Measurements from ENCODE around the gene CDC14A. TPM values are rescaled to one million over a fixed set of nuclear protein-coding genes. Genes with fewer than 3 reads are reported as not detected.
"Not testable (repeated sequence)": the region's sequence is repeated elsewhere in the genome, so short reads cannot be mapped to it uniquely, and the experiment has no call there.

CDC14A gene, protein sequence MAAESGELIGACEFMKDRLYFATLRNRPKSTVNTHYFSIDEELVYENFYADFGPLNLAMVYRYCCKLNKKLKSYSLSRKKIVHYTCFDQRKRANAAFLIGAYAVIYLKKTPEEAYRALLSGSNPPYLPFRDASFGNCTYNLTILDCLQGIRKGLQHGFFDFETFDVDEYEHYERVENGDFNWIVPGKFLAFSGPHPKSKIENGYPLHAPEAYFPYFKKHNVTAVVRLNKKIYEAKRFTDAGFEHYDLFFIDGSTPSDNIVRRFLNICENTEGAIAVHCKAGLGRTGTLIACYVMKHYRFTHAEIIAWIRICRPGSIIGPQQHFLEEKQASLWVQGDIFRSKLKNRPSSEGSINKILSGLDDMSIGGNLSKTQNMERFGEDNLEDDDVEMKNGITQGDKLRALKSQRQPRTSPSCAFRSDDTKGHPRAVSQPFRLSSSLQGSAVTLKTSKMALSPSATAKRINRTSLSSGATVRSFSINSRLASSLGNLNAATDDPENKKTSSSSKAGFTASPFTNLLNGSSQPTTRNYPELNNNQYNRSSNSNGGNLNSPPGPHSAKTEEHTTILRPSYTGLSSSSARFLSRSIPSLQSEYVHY
- 5.3 and 6.4 TPM in 2 replicates for total RNA-seq

DNA sequence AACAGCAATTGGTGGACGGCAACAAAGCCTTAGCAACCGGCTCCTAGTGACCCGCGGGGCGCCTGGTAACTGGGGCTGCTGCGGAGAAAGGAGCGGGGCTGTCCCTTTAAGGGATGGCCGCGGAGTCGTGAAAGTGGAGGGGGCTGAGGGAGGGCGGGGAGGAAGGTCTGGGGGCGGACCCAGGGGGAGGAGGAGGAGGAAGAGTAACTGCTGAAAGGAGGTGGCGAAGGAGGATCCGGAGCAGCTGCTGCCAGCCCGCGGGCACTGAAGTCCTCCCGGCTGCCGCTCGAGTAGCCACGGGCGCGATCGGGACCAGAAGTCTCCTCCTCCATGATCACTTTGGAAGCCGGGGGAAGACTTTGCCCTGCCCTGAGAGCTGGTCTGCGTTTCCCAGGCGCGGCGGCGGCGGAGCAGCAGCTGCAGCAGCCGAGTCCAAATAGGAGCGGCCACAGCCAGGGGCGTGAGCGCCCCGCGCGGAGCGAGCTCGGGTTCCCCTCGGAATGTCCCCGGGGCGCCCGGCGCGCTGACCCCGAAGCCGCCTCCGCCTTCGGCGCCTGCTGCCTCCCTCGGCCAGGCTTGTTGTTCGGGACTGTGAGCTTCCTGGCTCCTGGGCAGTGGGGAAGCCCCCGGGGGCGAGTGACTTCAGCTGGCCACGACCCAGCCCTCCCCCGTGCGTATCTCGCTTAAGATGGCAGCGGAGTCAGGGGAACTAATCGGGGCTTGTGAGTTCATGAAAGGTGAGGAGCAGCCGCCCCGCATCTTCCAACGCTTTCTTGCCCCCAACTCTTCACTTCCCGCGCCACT, at the start of gene CDC14A:
TSS of gene CDC14A (plus strand) at position 240 of the 804 bp plus-strand sequence. CDS start at position 689, 449 bp downstream.
- DNase-seq (ENCODE audit: low read depth in 2 of 2), result peak; percentile 74 to 97

DNA sequence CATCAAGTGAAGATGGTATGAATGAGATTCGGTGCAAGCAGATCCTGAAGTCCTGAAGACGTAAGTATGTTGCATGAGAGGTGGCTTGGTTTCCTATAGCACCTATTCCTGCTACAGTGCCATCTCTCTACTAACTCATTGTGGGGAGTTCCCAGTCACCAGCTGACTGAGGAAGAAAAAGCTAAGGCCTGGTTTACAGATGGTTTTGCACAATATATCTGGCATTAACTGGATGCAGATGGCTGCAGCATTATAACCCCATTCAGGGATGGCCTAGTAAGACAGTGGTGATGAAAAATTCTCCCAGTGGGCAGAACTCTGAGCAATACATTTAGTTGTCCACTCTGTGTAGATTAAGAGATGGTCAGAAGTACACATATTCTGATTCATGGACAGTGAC, 49.6 kb upstream of the CDC14A start:
- DNase-seq (ENCODE audit: low read depth in 2 of 2), result no peak

DNA sequence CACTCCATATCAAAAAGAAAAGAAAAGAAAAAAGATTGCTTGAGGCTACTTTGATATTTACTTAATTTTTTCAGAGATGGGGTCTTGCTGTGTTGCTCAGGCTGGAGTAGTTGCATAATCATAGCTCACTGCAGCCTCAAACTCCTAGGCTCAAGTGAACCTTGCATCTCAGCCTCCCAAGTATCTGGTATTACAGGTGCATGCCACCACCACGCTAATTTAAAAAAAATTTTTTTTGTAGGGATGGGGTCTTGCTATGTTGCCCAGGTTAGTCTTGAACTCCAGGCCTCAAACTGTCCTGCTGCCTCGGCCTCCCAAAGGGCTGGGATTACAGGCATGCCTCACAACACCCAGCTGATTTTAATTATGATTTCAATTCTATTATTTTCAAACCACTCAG, 48.1 kb upstream of the CDC14A start:
- DNase-seq (ENCODE audit: low read depth in 2 of 2), result no peak

DNA sequence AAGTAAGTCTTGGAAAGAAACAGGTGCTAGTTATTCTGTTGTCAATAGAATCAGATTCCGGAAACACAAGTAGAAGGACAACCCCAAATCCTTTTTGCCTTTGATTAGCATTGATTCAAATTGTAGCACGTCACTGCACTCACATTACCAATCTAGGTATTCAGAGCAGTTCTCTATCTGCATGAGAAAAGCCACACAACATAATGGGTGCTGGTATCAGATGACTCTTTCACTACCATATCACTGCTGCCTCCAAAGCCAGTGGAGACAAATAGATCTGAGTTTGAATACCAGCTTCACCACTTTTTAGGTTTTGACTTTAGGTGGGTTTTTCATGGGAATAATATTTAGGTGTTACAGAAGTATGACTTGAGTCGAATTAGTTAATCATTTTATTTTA, 47.4 kb upstream of the CDC14A start:
- DNase-seq (ENCODE audit: low read depth in 2 of 2), result no peak

DNA sequence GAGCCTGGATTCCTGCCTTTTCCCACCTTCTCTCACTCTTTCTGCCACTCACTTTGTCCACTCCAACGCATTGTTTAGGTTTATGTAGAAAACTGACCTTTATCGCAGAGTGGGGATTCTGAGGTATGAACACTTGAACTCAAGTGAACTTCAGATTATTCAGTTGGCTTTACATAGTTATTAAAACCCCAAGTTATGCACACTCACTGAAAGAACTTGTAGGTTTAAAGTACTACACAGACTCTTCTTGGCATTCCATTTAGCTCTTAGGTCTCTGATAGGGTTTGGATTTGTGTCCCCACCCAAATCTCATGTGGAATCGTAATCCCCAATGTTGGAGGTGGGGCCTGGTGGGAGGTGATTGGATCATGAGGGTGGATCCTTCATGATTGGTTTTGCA, 46.4 kb upstream of the CDC14A start:
- DNase-seq (ENCODE audit: low read depth in 2 of 2), result no peak

DNA sequence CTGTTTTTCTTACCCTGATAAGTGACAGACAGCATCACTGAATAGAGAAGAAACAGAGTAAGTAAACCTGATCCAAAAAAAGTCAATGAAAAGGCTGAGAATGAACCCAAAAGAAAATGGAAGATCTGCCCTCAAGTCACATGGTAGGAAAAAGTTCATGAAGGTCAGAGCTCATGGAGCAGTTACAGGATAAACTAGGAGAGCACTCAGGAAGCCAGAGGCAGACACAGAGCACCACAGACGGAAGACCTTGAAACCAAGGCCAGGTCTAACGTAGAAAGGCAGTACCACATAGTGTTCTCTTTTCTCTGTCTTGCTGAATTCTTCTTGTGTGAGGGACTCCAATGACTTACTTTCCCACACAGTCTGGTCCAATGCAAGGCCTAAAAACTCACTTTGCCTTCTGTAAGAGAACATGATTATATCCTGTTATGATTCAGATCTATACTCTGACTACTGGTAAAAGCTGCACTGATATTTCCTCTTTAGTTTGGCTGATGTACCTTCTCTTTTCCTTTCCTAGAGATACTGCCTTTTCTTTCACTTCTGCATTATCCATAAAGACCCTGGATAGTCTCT, 45.5 kb upstream of the CDC14A start:
- peak; percentile 11 to 64 for DNase-seq (ENCODE audit: low read depth in 2 of 2)

DNA sequence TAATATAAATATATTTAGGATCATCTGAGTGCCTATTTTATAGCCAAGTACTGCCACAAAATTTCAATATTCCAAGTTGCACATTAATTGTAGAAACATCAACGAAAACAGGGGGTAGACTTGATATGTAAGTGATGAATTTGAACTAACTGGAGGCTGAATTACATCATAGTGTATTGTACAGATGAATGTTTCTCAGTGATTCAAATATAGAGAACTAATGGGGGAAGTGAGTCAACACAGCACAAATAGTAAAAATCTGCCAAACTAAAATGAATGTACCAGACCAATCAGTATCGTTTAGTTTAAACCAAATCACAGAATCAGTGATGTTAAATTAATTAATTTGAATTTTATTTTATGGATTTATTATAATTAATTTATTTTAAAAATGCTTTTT, 43.5 kb upstream of the CDC14A start:
- peak; percentile 40 to 78 for DNase-seq (ENCODE audit: low read depth in 2 of 2)

DNA sequence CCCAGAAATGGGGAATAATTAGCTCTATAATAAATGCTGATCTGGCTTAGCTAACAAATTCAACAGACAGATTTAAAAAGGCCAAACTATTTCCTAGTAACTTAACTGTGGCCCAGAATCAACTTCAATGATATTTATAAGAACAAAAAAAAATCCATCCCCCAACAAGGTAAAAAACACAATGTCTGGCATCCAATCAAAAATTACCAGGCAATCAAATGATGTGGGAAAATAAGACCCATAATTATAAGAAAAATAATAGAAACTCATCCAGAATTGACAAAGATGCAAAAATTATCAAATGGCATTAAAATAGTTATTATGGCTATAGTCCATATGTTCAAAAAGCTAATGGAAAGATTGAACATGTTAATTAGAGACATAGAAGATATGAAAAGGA, 42.4 kb upstream of the CDC14A start:
- DNase-seq (ENCODE audit: low read depth in 2 of 2), result no peak

DNA sequence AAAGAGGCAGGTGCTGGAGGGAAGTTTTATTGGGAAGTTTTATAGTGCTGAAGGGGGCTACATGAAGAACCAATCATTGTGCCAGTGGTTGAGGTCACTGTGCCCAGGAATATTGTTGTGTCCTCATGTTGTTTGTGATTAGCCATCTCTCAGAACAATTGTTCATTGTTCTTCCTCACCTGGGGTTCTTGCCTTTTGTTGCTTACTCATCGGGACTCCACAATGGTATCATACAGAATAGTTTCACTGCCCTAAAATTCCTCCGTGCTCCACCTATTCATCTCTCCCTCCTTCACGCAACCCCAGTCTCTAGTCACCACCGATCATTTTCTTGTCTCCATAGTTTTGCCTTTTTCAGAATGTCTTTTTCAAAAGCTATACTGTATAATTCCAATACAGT, 38.9 kb upstream of the CDC14A start:
- peak in 1 of 2 donors; percentile 22 for DNase-seq (ENCODE audit: low read depth in 2 of 2)

DNA sequence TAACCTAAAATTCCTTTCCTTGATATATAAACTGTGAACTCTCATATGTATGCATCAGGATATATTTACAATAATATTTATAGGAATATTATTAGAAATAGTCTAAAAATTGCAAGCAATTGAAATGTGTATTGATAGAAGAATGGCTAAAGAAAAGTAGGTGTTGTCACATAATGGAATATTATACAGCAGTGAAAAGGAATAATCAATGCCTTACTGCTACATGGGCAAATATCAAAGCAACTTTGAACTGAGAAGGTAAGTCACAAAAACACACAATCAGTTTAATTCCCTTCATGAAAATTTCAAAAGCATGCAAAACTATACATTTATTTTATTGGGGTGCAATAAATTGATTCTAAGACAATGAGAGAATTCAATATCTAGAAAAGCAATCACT, 35.7 kb upstream of the CDC14A start:
- DNase-seq (ENCODE audit: low read depth in 2 of 2), result no peak

DNA sequence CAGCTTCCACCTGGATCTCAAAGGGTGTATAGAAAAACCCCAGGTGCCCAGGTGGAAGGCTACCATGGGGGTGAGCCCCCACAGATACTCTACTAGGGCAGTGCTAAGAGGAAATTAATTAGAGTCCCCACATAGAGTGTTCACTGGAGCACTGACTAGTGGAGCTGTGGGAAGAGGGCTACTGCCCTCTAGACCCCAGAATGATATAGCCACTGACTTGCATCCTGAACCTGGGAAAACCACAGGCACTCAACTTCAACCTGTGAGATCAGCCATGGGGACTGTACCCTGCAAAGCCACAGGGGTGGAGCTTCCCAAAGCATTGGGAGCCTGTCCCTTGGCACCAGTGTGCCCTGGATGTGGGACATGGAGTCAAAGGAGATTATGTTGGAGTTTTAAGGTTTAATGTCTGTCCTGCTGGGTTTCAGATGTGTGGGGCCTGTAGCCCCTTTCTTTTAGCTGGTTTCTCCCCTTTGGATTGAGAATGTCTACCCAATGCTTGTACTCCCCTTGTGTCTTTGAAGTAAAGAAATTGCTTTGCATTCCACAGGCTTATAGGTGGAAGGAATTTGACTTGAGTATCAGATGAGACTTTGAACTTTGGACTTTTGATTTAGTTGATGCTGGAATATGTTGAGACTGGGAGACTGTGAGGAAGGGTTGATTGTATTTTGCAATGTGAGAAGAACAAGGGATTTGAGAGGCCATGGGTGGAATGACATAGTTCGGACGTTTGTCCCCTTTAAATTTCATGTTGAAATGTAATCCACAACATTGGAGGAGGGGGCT, 31.8 kb upstream of the CDC14A start:
- no peak for DNase-seq (ENCODE audit: low read depth in 2 of 2)

DNA sequence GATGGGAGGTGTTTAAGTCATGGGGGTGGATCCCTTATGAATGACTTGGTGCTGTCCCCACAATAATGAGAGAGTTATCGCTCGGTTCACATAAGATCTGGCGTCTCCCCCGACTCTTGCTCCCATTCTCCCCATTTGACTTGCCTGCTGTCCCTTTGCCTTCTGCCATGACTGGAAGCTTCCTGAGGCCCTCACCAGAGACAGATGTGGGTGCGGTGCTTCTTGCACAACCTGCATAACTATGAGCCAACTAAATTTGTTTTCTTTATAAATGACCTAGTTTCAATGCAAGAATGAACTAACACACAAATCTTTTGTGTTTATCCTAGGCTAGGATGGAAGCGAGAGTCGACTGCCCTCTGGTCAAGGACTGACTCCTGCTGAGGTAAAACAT, 31.2 kb upstream of the CDC14A start:
- no peak for DNase-seq (ENCODE audit: low read depth in 2 of 2)

DNA sequence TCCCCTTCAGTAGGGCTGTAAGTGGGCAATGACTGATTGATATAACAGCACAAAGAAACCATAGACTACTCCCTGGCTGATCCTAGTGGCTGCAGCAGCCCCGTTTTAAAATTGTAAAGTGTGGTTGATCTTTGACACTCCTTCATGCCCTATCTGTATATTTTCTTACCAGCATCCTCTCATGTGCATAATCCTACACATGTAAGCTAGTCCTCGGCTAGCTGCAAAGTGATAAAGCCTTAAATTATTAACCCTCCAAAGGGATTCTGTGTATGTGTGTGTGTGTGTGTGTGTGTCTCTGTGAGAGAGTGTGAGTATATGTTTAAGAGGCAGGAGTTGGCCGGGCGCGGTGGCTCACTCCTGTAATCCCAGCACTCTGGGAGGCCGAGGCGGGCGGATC, 30.8 kb upstream of the CDC14A start:
- no peak for DNase-seq (ENCODE audit: low read depth in 2 of 2)

DNA sequence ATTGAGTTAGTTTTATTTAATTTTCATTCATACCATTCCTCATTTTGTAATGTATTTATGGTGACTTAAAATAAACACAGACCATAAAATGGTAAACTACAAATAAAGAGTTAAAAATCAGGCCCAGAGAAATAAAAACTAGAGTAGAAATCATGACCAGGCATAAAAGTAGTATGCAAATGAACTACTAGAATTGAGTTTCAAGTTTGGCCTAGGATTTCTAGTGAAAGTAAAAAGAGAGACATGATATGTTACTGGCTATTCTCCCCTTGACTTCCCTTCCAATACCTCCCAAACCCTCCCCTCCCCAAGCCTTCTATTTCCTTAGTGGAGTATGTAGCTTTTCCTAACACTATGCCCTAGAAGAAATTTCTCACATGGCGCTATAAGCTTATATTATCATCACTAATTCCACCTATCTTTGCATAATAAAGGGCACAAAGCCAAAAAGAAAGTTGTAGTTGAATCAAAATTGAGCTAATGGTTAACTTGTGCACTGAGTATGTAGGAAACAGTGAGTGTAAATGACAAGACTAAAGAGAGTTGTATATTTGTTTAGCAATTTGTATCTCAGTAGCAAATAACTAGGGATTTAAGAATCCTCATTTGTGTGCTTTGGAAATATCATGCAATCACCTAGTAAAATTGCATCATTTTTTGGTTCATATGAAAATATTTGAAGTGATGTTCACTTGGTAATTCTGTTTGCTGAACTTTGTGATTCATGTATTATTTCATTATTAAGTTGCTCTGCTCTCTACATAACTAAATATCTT, 29.7 kb upstream of the CDC14A start:
- no peak for DNase-seq (ENCODE audit: low read depth in 2 of 2)

DNA sequence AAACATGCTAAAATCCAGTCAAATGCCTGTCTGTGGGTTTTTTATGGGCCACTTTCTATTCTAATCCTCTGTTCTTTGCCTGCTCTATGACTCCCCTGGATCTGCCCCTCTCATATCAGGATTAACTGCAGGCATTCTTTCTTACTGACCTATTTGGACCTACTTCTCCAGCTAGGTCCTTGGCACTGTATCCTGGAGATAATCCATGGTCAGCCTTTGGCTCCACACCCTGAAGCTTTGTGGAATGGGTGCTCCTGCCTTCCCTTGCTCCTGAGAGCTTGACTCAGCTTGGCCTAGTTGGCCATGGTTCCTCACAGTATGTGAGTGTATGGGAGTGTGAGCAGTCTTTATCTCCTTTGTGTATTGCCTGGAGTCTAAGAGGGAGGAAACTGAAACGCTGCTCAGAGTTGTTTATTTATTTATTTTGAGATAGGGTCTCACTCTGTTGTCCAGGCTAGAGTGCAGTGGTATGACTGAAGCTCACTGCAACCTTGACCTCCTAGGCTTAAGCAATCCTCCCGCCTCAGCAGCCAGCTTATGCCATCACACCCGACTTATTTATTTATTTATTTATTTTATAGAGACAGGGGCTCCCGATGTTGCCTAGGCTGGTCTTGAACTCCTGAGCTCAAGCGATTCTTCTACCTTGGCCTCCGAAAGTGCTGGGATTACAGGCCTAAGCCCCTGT, 28.7 kb upstream of the CDC14A start:
- DNase-seq (ENCODE audit: low read depth in 2 of 2), result no peak

DNA sequence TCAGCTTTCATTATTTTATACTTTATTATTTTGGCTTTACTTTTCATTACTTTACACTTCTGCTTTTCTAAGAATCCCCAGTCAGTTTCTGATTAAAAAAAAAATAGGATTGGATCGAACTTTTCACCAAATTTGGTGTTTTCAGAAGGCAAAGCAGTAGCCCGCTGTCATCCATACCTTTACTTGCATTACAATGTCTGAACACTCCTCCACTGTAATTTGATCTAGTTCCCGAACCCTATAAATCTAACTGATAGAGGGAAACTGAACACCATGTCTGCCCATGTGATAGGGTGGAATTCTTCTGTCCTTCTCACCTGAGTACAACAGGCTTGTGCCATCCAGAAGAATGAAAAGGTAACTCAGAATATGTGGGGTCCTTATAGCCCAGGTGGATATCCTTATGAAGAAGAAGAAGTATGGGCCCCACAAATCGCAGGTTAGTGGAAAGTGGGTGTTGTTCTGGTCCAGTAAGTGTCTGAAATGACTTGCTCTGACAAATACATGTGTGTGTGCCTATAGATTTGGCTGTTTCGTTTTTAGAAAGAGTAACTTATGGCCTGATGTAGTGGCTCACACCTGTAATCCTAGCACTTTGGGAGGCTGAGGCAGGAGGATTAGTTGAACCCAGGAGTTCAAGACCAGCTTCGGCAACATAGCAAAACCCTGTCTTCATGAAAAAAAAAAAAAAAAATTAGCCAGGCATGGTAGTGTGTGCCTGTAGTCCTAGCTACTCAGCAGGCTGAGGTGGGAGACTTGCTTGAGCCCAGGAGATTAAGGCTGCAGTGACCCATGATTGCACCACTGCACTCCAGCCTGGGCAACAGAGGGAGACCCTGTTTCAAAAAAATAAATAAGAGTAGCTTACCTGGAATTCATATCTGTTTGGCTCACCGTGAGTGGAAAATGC, 26.6 kb upstream of the CDC14A start:
- no peak for DNase-seq (ENCODE audit: low read depth in 2 of 2)

DNA sequence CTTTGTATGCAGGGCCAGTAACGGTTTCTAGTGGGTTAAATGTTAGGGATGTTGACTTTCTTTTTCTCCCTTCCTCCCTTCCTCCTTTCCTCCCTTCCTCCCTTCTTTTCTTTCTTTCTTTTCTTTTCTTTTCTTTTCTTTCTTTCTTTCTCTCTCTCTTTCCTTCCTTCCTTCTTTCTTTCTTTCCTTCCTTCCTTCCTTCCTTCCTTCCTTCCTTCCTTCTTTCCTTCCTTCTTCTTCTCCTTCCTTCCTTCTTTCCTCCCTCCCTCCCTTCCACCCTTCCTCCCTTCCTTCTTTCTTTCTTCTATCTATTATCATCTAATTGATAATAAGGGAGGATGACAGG, 26.0 kb upstream of the CDC14A start:
- DNase-seq (ENCODE audit: low read depth in 2 of 2), result not testable (repeated sequence)

DNA sequence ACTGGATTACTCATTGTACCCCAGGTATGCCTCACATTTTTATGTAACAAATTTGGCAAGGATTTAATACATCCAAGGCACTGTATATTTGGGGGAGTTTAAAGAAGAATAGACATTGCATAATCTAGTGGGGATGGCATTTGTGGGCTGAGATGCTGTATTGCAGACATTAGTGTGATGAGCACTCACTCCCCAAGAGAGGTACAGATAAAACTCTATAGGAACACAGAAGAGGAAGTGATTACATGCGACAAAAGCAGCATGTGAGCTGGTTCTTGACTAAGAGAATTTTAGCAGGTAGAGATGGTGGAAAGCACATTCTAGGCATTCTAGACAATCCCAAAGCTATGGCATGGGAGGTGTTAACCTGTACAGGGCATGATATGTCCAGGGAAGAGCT, 24.2 kb upstream of the CDC14A start:
- DNase-seq (ENCODE audit: low read depth in 2 of 2), result no peak

DNA sequence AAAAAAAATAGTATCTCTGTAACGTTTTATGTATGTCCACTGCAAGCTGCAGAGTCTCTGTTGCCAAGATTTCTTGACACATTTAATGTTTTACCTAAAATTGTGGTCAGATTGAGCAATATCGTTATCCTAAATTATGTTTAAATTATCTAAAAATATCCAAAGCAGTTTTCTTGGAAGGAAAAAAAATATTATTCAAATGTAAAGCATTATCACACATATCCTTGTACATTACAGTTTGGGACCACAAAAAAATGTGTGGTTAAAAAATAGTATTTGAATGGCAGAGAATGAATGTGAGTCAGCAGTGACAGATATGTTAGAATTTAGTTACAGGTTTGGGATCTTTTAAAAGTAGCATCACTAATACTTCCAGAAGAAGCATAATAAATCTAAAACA, 21.2 kb upstream of the CDC14A start:
- not testable (repeated sequence) for DNase-seq (ENCODE audit: low read depth in 2 of 2)

Data from dermis microvascular lymphatic vessel endothelial cell (primary cell).